CD4-positive, alpha-beta T cell treated with Interleukin-1 beta for 1 hour (primary cell): ENCODE measurements around the gene COQ9.
"Not testable (repeated sequence)": the region's sequence is repeated elsewhere in the genome, so short reads cannot be mapped to it uniquely, and the experiment has no call there.

Experiments used
- DNase-seq, 2 donors: peaks; one replicate each; pipeline ENCODE4 v3.0.0-alpha.2; 2020 to 2022

The COQ9 gene

DNA sequence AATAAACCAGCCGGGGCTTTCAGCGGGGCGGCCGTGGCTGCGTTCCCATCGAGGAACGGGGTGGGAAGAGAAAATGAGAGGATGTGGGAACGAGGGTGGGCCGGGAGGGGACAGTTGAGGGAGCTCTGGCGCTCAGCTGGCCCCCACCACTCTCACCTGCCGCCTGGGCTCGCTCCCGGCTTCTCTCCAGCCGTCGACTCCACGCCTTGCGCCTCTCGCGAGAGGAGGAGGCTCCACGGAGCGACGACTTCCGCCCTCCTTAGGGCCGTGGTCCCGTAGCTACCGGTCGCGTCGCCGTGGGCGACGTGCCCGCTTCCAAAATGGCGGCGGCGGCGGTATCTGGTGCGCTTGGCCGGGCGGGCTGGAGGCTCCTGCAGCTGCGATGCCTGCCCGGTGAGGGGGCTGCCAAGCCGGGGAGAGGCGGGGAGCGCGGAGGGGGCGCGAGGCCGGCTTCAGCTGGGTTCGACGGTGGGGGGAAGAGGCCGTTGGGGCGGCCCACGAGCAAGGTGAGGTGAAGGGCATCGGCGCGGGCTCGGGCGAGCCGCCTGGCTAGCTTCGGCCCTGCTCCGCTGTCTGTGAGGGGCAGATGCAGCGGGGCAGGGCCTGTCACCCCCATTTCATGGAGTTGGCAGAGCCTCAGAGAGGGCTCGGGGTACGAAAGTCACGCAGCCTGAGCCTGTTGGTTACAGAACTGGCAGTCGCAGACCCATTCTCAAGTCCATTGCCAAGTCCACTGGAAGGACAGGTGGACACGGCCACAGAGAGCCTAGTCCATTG, at the start of gene COQ9, which contains the start of gene CIAPIN1:
COQ9 (plus strand) TSS at position 294 of the 777 bp plus-strand sequence; CDS start at position 321, 27 bp downstream.
CIAPIN1 (minus strand) TSS at position 200 of the 777 bp plus-strand sequence. CDS start 6,457 bp downstream, outside the sequence.
- peak; percentile 94 for DNase-seq

DNA sequence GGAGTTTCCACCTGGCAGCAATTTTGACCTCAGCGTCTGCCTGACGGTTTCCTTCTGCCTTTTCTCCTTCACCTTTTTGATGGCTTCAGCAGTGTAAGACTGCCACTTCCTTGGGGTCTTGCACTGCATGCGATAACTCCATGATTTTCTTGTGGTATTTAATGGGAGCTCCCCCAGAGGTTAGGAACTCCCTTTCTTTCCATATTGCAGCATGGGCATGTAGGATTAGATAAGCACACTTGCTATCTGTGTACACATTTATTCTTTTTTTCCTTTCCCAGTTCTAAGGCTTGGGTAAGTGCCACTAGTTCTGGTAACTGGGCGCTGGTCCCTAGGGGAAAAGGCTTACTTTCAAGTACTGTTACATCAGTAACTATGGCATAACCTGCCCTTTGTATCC, 49.8 kb upstream of the COQ9 start:
- not testable (repeated sequence) for DNase-seq

DNA sequence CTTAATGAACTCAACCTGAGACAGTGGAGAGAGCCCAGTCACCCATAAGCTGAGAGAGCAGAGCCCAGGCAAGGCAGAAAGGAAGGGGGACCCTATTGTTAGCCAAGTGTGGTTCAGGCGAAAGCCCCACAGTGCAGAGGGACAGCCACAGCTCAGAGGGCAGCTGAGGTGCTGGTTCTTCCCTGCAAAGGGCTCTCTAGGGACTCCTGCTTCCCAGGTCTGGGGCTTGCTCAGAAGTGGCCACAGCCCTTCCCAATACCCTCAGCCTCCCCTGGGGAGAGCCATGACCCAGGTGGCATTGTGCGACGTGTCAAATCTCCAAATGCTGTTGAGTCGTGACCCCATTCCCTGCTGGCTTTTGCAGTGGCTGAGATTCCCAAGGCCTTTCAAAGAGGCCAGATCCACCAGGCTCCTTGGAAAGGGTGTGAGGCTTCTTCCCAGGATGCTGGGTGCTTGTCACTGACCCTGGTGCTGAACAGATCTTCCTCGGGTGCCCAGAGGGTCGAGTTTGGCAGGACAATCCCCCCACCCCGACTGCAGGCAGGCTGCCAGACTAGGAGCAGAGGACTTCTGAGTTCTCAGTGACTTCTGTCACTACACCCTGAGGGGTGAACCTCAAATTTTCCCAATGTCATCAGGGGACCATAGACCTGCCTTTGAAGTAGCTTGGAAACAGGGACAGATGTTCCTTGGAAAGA, 45.2 kb upstream of the COQ9 start:
- no peak for DNase-seq

GRCh38 chr16:57403965-57404817, 43.1 kb upstream of the COQ9 start, which contains the start of gene CCL17:
TSS of gene CCL17 (plus strand) at chr16:57404767. CDS start at chr16:57413933, 9,166 bp downstream.
- DNase-seq, result no peak

- DNase-seq, result no peak
Measured at GRCh38 chr16:57405097-57405496, 42.2 kb upstream of the COQ9 start.

DNA sequence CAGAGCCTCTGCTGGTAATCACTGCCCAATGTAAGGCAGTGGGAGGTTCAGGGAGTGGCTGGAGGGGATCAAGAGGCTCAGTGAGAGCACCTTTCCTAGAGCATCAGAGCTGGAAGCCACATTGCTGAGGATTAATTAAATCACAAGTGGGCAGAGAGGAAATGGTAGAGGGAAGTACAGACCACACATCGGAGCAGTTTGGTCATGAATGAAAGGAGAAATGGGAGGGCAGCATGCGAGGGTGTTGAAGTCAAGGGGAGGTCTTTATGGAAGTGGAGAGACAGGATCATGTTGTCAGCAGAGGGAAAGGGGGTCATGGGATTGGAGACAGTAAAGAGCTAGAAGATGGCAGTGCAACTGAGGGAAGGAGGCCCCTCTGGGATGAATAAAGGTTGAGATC, 40.4 kb upstream of the COQ9 start:
- no peak for DNase-seq

- no peak for DNase-seq
Measured at GRCh38 chr16:57407521-57408353, 39.5 kb upstream of the COQ9 start.

- DNase-seq, result no peak
Measured at GRCh38 chr16:57409065-57409464, 38.2 kb upstream of the COQ9 start.

DNA sequence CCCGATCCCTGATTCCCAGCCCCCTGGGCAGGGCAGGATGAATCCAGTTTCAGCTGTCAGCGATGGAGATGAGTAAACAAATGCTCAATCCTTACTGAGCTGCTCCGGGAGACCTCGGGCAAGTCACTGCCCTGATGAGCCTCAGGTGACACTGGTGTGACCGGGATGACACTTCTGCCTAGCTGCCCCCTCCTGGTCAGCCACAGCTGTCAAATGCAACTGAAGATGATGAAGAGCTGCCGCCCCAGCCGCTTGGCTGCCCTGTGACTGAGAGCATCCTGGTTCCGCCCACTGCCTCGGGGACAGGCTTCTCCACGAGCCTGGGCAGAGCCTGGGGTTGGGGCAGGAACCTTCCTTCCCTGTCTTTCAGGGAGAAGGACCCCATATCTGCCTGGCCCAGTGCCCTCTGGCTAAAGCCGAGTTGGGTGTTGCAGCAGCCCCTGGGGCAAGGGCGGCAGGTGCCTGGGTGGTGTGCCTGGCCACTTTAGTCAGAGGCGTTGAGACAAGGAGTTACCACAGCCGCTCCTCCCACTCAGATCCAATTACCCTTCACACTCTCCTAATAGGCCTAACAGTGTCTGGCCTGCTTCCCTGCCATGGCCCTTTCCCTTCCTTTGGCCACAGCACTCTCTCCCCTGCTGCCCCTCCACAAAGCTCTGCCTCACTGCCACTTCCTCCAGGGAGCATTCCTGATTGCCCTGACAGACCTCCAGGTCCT, 37.2 kb upstream of the COQ9 start:
- no peak for DNase-seq

- DNase-seq, result no peak
Measured at GRCh38 chr16:57411362-57411976, 35.8 kb upstream of the COQ9 start.

- no peak for DNase-seq
Measured at GRCh38 chr16:57412584-57412983, 34.7 kb upstream of the COQ9 start.

- peak in 1 of 2 donors; percentile 67 for DNase-seq
Measured at GRCh38 chr16:57413301-57413730, 34.0 kb upstream of the COQ9 start.

- no peak for DNase-seq
Measured at GRCh38 chr16:57413733-57414132, 33.5 kb upstream of the COQ9 start.

DNA sequence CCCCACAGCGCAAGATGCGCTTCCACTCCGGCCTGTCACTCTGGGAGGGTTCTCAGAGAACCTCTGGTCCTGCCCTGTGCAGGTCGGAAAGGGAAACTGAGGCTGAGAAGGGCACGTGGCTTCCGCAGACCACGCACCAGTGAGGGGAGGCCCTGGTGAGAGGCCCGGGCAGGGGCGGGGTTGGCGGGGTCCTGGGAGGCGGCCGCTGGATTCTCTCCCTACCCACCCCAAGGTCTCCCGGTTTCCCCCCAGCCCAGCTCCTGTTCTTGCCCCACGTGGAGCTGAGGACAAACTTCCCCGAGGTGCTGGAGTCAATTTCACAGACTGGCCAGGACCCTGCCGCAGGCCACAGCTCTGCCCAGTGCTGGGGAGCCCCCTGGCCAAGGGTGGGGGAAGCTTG, 31.2 kb upstream of the COQ9 start:
- DNase-seq, result no peak

GRCh38 chr16:57419506-57419905, 27.8 kb upstream of the COQ9 start:
- DNase-seq, result no peak

DNA sequence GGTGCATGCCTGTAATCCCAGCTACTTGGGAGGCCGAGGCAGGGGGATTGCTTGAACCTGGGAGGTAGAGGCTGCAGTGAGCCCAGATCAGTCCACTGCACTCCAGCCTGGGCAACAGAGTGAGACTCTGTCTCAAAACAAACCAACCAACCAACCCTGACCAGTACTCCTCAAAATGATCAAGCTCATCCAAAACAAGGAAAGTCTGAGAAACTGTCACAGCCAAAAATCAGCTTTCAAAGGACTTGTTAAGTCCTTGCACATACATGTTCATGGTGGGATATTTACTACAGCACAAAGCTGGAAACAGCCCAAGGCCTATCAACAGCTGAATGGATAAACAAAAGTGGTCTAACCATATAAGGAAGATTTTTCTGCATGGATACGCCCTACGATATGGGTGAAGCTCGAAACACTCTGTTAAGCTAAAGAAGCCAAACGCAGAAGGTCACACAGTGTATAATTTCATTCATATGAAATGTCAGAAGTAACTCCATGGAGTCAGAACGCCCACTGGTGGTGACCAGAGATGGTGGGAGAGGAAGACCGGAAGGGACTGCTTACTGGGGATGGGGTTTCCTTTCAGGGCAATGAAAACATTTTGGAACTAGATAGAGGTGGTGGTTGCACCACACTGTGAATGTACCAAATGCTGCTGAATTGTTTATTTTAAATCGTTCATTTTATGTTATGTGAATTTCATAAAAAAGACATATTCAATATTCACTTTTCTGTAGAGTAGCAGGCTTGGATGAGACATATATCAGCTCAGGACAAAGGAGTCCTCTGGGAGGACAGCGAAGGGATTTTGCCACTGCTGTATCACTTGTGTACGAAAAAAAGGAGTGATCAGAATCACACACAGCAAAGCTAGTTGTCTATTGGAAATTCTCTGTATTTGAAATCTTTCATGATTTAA, 25.0 kb upstream of the COQ9 start:
- no peak for DNase-seq

- DNase-seq, result no peak
Measured at GRCh38 chr16:57423152-57423551, 24.1 kb upstream of the COQ9 start.

DNA sequence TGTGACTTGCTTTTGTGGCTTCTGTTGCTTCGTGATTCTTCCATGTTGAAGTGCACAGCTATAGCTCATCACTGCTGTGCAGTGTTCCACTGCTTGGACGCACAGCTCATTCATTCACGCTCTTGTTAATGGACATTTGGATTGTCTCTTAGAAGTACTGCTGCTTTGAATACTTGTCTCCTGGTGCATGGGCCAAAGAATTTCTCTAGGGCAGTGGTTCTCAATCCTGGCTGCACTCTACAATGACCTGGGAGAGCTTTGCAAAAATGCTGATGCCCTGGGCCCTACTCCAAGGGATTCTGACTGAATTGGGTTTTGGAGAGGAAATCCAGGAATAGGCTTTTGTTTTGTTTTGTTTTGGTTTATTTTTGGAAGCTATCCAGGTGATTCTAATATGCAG, 22.7 kb upstream of the COQ9 start:
- DNase-seq, result no peak

GRCh38 chr16:57426356-57426755, 20.9 kb upstream of the COQ9 start:
- no peak for DNase-seq

DNA sequence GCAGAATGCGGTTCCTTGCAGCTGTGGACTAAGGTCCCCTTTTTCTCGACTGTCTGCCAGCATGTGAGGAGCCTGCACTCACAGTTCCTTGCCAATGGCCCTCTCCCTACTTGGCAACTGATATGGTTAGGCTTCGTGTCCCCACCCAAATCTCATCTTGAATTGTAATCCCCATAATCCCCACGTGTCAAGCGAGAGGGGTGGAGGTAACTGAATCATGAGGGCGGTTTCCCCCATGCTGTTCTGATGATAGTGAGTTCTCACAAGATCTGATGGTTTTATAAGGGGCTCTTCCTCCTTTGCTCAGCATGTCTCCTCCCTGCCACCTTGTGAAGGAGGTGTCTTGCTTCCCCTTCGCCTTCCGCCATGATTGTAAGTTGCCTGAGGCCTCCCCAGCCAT, 20.0 kb upstream of the COQ9 start:
- no peak for DNase-seq
